Middle frontal gyrus (tissue), 1 donor: ENCODE data around the gene TUNAR.

Experiments
- DNase-seq: peaks from one replicate; pipeline ENCODE4 v3.0.0-alpha.2; 2015; ENCODE audit warnings: low spot score; ENCODE audit errors: extremely low spot score

Gene TUNAR

DNA sequence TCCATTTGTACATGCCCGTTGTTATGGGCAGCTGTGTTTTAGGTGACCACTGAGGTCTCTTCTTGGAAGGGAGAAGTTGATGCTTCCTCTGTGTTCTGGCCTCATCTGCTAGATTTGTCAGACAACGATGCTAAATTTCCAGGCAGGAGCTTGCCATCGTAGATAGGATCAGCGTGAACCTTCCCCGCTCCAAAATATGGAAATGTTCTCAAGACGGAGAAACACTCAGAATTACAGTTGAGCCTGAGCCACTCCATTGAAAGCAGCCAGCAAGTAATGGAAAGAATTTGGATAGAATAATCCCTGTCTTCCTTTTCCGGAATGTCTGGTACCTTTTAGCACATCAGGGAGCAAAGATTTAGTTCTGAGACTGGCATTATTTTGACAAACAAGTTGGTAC, 34.8 kb downstream of the TUNAR start:
- no peak for DNase-seq

DNA sequence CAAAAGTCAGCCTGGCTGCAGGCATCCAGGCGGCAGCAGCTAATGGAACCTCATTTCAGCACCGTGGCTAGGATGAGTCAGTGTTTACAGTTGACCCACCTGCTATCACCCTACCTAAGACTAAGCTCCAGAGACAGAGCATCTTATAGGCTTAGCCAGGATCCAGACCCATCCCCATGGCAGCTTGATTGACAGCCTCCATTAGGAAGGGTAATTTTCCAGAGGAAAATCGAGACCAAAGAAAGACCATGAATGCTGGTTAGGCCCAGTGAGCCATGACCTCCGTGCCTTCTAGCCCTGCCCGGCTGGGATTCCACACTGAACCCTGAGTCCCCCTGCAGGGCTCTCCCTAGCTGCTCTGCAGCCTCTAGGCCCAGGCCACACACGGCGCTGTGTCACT, 38.7 kb downstream of the TUNAR start:
- DNase-seq, result no peak

DNA sequence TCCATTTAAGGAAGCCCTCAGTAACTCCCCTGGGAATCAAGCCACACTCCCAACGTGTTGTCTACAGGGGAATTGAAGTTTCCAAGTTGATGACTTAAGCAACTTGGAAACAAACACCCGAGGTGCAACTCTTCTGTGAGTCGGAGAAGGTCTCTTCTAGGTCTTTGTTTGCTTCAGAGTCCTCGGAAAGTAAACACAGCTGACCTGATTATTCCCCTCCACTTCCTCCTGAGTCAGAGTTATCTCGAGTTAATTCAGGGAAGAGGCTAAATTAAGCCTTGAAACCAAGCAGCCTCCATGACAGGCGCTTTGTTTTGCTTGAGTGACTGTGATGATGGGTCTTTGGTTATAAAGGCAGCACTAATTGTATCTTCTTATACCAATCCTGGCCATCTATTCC, 41.8 kb downstream of the TUNAR start:
- no peak for DNase-seq

DNA sequence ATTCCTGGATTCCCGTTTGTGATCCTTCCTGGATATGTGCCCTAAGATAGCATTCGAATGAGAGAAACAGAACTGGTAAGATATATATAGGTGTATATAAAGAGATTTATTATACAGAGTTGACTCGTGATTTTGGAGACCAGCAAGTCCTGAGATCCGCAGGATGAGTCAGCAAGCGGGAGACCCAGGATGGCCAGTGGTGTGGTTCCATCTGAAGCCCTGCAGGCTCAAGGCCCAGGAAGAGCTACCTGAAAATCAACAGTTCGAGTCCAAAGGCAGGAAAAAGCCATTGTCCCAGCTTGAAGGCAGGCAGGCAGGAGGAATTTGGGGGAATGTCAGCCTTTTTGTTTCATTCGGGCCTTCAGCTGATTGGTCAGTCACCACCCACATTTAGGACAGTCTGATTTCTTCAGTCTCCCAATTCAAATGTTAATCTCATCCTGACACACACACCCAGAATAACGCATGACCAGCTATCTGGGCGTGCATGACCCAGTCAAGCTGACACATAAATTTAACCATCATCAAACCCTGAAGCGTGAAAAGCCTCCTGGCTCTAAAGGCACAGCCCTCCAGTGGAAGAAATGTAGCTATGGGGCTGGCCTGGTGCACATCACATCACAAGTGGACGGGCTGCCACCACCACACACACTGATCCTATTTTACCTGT, 44.3 kb downstream of the TUNAR start:
- no peak for DNase-seq

DNA sequence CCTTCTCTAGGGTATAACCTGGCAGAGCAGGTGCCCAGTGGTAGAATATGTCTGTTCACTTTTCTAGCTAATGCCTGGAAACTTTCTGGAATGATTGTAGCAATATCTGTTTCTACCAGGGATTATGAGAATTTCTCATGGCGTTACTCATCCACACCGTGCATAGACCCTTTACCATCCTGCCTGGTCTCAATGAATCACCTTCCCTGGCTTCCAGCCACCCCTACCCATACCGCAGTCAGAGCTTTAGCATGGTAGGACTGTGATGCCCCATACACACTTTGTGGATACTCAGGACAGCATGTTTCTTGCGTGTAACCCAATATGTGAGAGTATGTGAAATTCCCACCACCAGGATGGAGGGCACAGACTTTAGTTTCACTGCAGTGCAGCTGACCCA, 45.4 kb downstream of the TUNAR start:
- DNase-seq, result no peak

DNA sequence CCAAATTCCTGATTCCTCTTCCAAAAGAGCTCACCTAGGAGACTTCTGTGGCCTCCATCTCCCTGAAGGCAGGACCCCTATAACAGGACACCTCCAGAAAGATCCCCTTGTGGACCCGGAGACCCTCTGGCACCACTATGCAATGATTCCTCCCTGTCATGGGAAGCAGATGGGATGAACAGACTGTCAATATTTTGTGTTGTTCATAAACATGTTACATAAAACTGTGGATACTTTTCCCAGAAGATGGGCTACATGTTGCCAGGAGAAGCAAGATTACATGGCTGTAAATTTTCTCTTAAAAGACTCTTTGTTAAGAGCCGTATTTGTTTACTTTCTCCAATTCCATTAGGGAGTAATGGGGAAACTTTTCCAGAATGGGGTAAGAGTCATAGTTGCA, 52.1 kb downstream of the TUNAR start:
- DNase-seq, result no peak

DNA sequence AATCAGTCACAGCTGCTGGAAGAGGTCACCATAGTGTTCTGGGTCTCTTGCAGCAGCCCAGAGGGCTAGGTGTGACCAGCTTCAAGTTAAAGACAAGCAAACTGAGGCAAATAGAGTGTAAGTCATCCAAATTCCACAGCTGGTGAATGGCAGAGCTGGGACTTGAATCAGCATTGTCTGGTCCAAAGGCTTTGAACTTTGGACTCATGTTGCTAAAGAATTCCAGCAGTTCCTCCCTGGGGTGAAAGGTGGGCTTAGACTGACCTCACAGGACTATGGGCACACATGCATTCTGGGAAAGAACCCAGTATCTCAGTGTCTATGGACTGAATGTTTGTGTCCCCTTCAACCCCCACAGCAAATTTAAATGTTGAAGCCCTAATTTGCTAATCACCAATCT, 54.8 kb downstream of the TUNAR start:
- no peak for DNase-seq

DNA sequence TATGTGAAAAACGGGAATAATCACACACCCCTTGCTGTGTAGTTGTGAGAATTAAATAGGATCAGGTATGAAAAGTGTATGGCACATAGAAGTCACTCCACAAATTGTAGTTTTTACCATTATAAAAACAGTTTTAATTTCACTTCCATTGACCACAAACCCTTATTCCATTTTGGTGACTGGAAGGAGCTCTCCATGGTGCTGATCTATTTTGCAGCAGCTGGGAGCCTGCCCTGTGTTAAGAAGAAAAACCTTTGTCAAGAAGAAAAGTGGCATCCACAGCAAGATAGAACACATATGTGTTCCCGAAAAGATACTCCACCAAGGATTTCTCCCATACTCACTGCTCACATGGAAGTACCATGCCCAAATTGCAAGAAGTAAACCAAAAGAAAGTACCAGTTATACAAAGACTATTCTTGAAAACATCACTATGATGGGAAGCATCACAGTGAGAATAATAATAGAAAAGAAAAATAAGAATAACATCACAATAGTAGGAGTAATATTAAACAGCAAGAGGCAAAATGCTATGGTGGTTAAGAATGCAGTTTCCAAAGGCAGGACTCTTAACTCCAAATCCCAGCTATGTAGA, 58.7 kb downstream of the TUNAR start:
- DNase-seq, result no peak

DNA sequence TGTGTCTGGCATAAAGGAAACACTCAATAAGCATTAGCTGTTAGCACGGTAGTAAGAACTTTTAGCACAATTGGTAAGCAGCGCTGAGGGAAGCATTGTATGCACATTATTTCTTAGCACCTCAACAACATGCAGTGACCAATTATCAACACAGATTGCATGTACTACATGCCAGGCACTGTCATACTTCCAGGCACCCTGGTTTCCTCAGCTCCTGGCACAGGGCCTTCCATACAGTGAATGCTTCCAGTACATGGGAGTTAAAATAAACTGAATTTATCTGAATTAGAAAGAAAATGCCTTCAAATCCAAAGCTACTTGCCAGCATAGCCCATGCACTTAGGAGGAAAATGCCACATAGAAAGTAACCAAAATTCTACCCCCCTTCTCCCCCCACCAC, 59.4 kb downstream of the TUNAR start:
- DNase-seq, result no peak

DNA sequence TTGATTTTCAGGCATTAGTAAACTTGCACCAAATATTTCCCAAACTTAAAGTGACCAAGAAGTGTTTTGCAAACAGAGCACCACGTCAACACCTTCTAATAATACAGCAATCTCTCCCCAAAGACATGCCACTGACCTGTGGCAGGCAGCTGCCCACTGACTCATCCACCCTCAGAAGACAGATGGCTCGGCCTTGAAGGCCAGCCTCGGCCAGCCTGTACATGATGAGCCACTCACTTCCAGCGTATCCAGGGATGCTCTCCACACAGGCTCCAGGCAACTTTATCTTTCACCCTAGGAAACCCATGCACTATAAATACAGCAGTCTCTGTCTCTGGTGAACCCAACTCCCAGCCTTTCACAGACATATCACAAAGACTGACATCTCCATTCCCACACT, 62.7 kb downstream of the TUNAR start:
- DNase-seq, result no peak

DNA sequence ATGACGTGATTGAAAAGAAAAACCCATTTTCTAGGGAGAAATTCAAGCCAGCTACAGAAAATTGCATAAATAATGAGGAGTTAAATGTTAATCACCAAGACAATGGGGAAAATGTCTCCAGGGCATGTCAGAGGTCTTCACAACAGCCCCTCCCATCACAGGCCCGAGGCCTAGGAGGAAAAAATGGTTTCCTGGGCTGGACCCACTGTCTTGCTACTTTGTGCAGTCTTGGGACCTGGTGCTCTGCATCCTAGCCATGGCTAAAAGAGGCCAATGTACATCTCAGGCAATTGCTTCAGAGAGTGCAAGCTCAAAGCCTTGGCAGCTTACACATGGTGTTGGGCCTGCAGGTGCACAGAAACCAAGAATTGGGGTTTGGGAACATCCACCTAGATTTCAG, 65.3 kb downstream of the TUNAR start:
- DNase-seq, result no peak

DNA sequence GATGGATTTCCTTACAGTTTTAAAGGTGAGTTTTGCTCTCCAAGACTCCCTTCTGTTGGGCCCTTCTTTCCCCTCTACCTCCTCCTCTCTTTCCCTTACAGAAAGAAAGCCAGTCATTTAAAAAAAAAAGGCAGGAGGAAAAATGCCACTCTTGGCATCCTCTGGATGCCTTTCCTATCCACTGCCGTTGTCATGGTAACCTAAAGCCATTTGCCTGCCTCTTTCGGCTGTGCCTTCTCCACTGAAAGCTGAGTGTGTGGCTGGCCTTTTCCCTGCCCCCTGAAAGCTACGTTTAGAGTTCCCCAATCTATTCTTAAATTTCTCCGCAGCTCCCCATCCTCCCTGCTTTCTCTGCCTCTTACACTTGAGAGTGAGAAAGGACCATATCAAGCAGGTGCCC, 67.1 kb downstream of the TUNAR start:
- DNase-seq, result no peak

DNA sequence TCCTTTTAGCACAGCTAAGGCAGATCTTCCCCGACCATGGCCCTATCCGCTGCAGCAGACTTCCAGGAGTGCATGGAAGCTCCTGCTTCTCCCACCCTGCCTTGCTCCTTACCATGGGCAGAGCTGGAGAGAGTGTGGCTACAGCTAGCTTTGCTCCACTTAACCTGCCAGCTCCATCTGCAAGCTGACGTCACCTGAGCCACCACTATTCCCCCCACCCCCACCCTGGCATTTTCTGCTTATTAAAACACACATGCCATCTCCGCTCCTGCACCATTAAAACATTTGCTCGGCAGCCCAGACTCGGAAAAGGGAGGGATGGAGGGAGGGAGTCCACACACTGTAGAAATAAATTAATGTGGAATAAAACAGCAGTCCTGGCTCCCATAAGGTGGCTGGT, 67.8 kb downstream of the TUNAR start:
- DNase-seq, result no peak

DNA sequence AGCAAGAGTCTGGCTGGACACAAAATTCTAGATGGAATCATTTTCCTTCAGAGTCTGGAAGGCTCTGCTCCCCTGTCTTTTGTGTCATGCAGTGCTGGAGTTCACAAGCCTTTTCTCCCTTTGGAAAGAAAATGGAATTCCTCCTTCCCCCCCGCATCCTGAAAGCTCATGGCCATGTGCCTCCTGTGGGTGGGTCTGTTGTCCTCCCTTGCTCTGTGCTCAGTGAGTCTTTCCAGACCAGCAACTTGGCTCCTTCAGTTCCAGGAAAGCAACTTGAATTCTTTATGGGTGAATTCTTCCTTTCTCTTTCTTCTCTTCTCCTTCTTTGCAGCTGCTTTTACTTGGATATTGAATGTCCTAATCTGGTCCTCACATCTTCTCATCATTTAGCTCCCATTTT, 70.2 kb downstream of the TUNAR start:
- DNase-seq, result no peak

DNA sequence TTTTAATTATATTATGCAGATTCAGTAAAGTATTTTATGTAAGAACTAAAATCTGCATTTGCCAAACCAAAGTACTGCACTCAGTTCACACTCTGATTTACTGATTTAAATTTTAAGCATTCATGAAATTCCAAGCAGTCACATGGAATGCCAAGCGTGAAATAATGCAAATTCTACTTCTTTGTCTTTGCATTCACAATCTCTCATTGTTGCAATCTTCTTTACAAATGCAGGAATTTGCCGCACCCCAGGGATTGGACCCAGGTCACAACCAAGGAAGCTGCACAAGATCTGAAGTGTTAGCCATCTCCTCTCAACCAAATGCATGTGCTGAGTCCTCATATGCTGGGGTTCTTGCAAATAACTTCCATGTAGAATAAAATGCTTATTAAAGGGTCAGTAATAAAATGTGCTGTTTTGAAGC, 71.9 kb downstream of the TUNAR start:
- DNase-seq, result no peak

DNA sequence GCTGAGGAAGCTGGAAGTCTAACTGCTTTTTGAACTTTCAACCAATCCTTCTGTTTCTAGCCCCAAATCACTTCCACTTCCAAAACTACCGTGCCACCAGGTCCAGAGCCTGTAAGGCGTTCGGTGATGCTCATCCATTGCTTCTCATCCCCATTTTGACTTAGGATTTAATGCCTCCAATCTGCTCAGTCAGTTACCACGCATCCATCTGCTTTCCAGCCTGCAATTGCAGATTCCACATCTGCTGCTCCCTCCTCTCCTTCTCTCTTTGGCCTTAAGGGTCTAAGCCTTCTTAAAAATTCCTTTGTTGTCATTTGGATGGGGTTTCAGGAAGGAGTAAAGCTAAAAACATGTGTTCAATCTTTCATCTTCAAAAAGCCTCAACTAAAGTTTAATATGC, 74.7 kb downstream of the TUNAR start:
- DNase-seq, result no peak

DNA sequence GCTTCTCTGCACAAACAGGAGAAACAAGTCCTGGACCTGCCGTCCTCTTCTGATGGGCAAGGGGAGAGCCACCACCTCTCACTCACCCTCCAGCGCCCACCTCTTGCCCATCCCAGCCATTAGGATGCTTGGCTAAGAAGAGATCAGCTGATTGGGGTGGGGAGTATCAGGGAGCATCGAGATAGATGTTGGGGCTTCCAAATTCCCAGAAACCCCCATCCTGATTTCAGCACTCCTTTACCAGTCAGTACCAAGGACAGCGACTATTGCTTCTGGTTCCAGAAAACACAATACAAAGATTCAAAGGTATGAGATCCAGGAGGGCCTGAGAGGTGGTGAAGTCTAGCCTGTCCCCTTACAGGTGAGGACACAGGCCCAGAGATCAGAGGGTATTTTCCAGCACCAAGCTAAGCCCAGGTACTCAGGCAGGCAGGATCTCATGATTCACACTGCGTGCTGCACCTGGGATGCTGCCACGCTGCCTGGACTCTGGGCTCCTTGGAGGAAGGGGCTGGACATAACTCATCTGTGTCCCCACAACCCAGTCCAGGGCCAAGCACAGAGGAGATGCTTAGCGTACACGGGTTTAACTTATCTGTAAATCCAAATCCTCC, 76.6 kb downstream of the TUNAR start:
- DNase-seq, result no peak

DNA sequence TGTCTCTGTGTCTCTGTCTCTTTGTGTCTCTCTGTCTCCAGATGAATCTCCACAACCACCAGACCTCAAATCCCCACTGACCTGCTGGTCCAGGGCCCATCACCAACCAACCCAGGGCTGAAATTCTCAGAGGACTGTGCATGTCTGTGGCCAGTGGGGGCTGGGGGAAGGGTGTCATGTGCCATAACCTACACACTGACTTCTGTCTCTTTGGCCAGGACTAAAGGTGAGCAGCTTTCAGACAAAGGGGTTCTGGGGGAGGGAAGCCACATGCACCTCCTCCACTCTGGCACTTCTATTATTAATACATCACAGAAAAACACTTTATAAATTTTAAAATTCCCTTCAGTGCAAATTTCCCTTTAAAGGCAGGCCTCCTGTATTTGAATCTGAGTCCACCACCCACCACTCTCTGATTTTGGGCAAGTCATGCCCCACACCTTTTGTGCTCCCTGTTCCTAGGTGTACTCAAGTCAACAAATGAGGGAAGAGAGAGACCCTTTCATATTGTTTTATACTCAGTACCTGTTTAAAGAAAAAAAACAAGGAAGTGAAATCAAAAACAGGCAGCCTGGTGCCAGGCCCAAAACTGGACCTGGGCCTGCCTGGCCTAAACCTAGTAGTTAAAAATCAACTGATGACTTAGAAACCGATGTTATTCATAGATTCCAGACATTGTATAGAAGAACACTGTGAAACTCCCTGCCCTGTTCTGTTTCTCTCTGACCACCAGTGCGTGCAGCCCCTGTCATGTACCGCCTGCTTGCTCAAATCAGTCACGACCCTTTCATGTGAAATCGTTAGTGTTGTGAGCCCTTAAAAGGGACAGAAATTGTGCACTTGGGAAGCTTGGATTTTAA, 80.2 kb downstream of the TUNAR start:
- no peak for DNase-seq

DNA sequence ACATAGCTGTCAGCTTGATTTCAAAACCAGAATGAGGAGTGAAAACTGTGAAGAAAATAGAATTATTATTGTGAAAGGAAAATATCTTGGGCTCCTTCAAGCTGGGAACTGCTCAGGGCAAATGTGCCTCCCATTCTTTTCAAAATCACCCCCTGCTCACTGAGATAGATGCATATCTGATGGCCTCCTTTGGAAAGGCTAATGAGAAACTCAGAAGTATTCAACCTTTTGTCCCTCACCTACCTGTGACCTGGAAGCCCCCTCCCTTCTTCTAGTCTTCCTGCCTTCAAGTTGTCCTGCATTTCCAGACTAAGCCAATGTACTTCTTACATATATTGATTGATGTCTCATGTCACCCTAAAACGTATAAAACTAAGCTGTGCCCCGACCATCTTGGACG, 81.5 kb downstream of the TUNAR start:
- no peak for DNase-seq

DNA sequence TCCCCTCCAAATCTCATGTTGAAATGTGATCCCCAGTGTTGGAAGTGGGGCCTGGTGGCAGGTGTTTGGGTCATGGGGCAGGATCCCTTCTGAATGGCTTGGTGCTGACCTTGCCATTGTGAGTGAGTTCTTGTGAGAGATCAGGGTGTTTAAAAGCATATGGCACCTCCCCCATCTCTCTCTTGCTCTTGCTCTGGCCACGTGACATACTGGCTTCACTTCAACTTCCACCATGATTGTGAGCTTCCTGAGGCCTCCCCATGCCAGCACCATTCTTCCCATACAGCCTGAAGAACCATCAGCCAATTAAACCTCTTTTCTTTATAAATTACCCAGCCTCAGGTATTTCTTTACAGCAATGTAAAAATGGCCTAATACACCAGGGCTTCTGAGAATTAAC, 82.7 kb downstream of the TUNAR start:
- no peak for DNase-seq

DNA sequence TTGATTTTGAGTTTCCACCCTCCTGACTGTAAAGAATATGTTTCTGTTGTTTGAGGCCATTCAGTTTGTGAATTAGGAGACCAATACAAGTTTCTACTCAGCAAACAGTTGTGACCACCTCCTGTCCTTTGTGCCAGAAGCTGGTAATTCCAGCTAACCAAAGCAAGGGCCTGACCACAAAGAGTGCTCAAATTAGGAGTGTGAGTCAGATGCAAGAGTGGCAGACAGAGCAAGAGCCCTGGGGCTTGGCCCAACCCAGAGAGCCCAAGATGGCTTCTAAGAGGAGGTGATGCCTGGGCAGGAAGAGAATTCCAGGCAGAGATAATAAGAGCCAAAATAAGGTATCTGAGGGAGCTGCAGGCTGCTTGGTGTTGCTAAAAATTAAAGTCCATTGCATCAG, 84.8 kb downstream of the TUNAR start:
- DNase-seq, result no peak

DNA sequence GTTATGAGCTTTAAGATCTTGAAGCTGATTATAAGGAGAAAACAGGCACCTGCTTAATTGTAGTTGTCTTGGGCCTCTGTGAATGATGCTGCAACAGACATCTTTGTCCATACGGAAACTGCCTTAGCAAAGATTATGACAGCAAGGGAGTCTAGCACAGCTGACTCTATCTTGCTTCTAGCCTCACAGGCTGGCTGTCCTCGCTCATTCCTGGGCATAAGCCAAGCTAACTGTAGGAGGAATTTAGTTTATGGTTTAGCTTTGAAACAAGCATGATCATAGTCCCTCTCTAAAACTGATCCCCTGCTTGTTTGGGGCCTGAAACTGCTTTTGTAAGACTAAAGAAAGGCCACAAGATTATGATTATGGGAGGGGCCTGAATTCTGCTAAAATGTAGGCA, 88.3 kb downstream of the TUNAR start:
- no peak for DNase-seq
